Glutamatergic neuron (in vitro differentiated cells): ENCODE measurements around the gene TAF12. TPM values are rescaled to one million over a fixed set of nuclear protein-coding genes. Genes with fewer than 3 reads are reported as not detected.
"Not testable (repeated sequence)": the region's sequence is repeated elsewhere in the genome, so short reads cannot be mapped to it uniquely, and the experiment has no call there.

Experiments used
- DNase-seq: peaks from one replicate; pipeline ENCODE4 v3.0.0; 2022
- H3K27ac Mint-ChIP-seq: one replicate; pipeline ENCODE4 v1.8.0; 2020; ENCODE audit warnings: mild to moderate bottlenecking, mixed read lengths, inconsistent platforms; ENCODE audit not compliant: unreplicated experiment
- H3K27me3 Mint-ChIP-seq: one replicate; pipeline ENCODE4 v1.8.0; 2020; ENCODE audit warnings: mild to moderate bottlenecking, moderate library complexity, mixed read lengths, inconsistent platforms; ENCODE audit not compliant: unreplicated experiment
- H3K36me3 Mint-ChIP-seq: one replicate; pipeline ENCODE4 v1.8.0; 2020; ENCODE audit warnings: mild to moderate bottlenecking, mixed read lengths, inconsistent platforms; ENCODE audit not compliant: unreplicated experiment
- H3K4me1 Mint-ChIP-seq: one replicate; pipeline ENCODE4 v1.8.0; 2020; ENCODE audit warnings: mild to moderate bottlenecking, low read depth, mixed read lengths, inconsistent platforms; ENCODE audit not compliant: unreplicated experiment
- H3K4me3 Mint-ChIP-seq: one replicate; pipeline ENCODE4 v1.8.0; 2020; ENCODE audit warnings: mild to moderate bottlenecking, mixed read lengths, inconsistent platforms; ENCODE audit not compliant: unreplicated experiment
- H3K9me3 Mint-ChIP-seq: one replicate; pipeline ENCODE4 v1.8.0; 2020; ENCODE audit warnings: mild to moderate bottlenecking, moderate library complexity, mixed read lengths, inconsistent platforms; ENCODE audit not compliant: unreplicated experiment
- CTCF ChIP-seq: fragments of 200-600 bp; sonication (generic); IDR thresholded peaks from one replicate; pipeline ENCODE4 v1.5.0; 2021; ENCODE audit not compliant: partially characterized antibody, unreplicated experiment
- total RNA-seq: library from RNA; stranded (reverse); fragmentation: NEBNext Ultra II Directional; extraction: Animal tissue kit (Norgen Biotek cat#: 25700); gene quantifications from one replicate; pipeline ENCODE4 v1.2.1, GENCODE V29; 2021; ENCODE audit not compliant: unreplicated experiment

TAF12 gene
- total RNA-seq, 1 donor from 2014 or later, result 15.2 TPM

- no peak for TF ChIP-seq CTCF
- Mint-ChIP-seq H3K4me1 (peaks cover 1% of the 10 kb centered on the region), H3K27me3 (no peaks in the 10 kb centered on the region), H3K36me3 (no peaks in the 10 kb centered on the region), H3K9me3 (no peaks in the 10 kb centered on the region), H3K27ac (no peak overlapping the region), H3K4me3 (no peak overlapping the region)
- DNase-seq, result no peak
Observed at GRCh38 chr1:28606771-28607170, 36.1 kb downstream of the TAF12 start.

GRCh38 chr1:28604962-28605361, 37.9 kb downstream of the TAF12 start:
- H3K27me3 Mint-ChIP-seq, result no peaks in the 10 kb centered on the region
- no peak overlapping the region for H3K27ac Mint-ChIP-seq
- no peak for DNase-seq
- no peak for TF ChIP-seq CTCF
- peaks cover 1% of the 10 kb centered on the region for H3K4me1 Mint-ChIP-seq
- no peak overlapping the region for H3K4me3 Mint-ChIP-seq
- peaks cover 1% of the 10 kb centered on the region for H3K9me3 Mint-ChIP-seq
- no peaks in the 10 kb centered on the region for H3K36me3 Mint-ChIP-seq

GRCh38 chr1:28604411-28604810, 38.5 kb downstream of the TAF12 start:
- TF ChIP-seq CTCF, result no peak
- Mint-ChIP-seq H3K27ac (no peak overlapping the region), H3K36me3 (no peaks in the 10 kb centered on the region), H3K4me1 (peaks cover 1% of the 10 kb centered on the region), H3K27me3 (no peaks in the 10 kb centered on the region), H3K4me3 (no peak overlapping the region), H3K9me3 (peaks cover 1% of the 10 kb centered on the region)
- DNase-seq, result no peak

- Mint-ChIP-seq H3K27me3 (no peaks in the 10 kb centered on the region), H3K27ac (no peak overlapping the region), H3K4me1 (peaks cover 1% of the 10 kb centered on the region), H3K9me3 (peaks cover 1% of the 10 kb centered on the region), H3K4me3 (no peak overlapping the region), H3K36me3 (no peaks in the 10 kb centered on the region)
- TF ChIP-seq CTCF, result peak; percentile 36
- DNase-seq, result peak; percentile 48
Observed at GRCh38 chr1:28602536-28603439, 40.1 kb downstream of the TAF12 start.

GRCh38 chr1:28601696-28602095, 41.2 kb downstream of the TAF12 start:
- Mint-ChIP-seq H3K27me3 (no peaks in the 10 kb centered on the region), H3K27ac (no peak overlapping the region), H3K4me1 (peaks cover 1% of the 10 kb centered on the region), H3K36me3 (no peaks in the 10 kb centered on the region), H3K9me3 (peaks cover 1% of the 10 kb centered on the region), H3K4me3 (no peak overlapping the region)
- TF ChIP-seq CTCF, result no peak
- DNase-seq, result no peak

GRCh38 chr1:28596276-28596675, 46.6 kb downstream of the TAF12 start:
- not testable (repeated sequence) for H3K4me3 Mint-ChIP-seq, H3K9me3 Mint-ChIP-seq, H3K4me1 Mint-ChIP-seq, H3K36me3 Mint-ChIP-seq, H3K27me3 Mint-ChIP-seq, DNase-seq, H3K27ac Mint-ChIP-seq
